Measurements from ENCODE around the gene MAD2L1. TPM values are rescaled to one million over a fixed set of nuclear protein-coding genes. Genes with fewer than 3 reads are reported as not detected.

The MAD2L1 gene
- total RNA-seq, result 1 to 10 TPM in 2 of 4 donors, under 1 TPM in 2; 0.57 to 4.7 (median 1.3) TPM

GRCh38 chr4:120066517-120067340 lies at the start of gene MAD2L1:
Gene MAD2L1 (minus strand): TSS chr4:120066848. CDS start chr4:120066734, 114 bp downstream.
- TF ChIP-seq, protein P1, sequence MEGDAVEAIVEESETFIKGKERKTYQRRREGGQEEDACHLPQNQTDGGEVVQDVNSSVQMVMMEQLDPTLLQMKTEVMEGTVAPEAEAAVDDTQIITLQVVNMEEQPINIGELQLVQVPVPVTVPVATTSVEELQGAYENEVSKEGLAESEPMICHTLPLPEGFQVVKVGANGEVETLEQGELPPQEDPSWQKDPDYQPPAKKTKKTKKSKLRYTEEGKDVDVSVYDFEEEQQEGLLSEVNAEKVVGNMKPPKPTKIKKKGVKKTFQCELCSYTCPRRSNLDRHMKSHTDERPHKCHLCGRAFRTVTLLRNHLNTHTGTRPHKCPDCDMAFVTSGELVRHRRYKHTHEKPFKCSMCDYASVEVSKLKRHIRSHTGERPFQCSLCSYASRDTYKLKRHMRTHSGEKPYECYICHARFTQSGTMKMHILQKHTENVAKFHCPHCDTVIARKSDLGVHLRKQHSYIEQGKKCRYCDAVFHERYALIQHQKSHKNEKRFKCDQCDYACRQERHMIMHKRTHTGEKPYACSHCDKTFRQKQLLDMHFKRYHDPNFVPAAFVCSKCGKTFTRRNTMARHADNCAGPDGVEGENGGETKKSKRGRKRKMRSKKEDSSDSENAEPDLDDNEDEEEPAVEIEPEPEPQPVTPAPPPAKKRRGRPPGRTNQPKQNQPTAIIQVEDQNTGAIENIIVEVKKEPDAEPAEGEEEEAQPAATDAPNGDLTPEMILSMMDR (IDR thresholded peaks at IDR 0.05; ENCODE audit: low read depth), result no peak

DNA sequence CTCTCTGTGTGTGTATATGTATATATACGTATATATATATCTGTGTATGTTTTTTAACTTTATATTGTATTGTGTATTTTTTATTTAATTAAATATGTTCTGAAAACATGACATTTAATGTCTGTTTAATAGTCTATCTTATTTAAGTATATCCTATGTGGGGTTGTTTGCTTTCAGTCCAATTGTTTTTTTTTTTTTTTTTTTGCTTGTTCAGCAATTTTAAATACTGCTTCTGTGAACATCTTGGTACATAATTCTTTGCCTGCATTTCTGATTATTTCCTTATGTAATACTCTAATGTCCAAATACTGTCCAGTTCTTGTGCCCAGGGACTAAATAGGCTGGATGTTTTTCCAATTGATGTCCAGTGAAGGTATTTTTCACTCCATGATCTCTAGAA lies 45.1 kb upstream of the MAD2L1 start:
- TF ChIP-seq, protein P1 (IDR thresholded peaks at IDR 0.05; ENCODE audit: low read depth), result no peak

DNA sequence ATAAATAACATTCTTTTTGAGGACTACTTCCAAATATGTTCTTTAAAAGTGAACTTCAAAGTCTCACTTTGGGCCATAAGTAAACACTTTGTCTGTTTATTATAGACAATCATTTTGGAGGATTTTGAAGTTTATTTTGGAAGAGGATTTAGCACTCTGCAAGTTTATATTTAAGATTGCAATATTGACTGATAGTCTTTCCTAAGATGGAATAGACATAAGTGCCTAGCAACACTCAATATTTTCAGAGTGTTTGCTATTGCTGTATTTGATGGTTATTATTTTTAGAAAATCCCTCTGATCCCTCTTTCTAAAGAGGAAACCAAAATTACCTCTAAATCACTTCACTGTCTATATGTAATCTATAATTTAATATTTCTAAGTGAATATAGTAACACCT lies 42.8 kb upstream of the MAD2L1 start:
- TF ChIP-seq, protein P1 (IDR thresholded peaks at IDR 0.05; ENCODE audit: low read depth), result no peak

DNA sequence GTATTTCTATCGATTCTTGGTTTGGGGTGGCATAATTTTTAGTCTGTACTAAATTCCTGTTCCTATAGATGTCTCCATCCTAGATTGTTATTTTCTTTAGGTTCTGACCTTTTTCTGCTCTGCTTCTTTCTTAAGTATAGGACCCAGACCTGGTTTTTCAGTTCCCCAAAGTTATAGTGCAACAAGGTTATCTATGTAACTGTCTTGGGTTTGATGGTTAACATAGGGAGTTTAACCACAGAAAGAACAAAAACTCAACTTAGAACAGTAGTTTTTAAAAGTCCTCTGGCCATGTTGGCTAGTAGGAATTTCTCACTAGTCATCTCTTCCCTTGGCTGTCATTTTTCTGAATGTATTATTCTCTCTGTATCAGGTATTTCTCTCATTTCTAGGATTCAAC lies 38.8 kb upstream of the MAD2L1 start:
- TF ChIP-seq, protein P1 (IDR thresholded peaks at IDR 0.05; ENCODE audit: low read depth), result no peak

DNA sequence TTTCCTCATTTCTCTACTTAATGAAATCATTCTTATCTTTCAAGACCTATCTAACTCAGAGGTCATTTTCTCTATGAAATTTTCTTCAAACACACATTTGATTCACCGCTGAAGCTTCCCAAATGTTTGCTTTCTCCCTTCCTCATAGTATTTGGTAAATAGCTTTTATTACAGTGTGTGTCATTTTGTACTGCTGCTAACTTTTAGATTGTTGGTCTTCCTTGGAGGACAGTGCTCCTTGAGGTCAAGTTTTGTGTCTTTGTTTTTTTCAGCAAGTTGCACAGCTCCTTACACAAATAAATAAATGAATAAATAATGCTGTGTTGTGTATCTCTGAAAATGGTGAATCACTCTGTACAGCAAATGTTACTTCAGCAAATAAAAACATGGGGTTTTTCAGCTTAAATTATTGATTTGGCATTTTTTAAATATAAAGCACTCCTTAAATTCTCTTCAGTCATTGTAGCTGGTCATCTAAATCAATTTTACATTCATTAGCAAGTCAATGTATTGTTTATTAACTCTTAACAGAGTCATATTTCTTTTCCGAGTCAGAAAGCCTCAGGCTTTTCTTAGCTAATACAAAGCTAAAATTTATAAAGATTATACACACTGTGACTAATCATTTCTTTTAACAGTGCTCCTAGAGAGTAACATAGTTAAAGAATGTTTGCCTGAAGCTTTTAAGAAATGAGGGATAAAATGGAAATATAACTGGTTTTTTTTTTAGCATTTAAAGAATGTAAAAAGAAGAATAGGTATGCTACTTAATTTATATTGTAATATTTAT lies 30.1 kb upstream of the MAD2L1 start:
- TF ChIP-seq, protein P1 (IDR thresholded peaks at IDR 0.05; ENCODE audit: low read depth), result no peak

GRCh38 chr4:120088507-120088906 lies 21.9 kb upstream of the MAD2L1 start:
- TF ChIP-seq, protein P1 (IDR thresholded peaks at IDR 0.05; ENCODE audit: low read depth), result no peak

GRCh38 chr4:120085705-120086104 lies 19.1 kb upstream of the MAD2L1 start:
- TF ChIP-seq, protein P1 (IDR thresholded peaks at IDR 0.05; ENCODE audit: low read depth), result no peak
